ENCODE results near the gene HSPA4L.

- TF ChIP-seq CTCF (IDR thresholded peaks at IDR 0.05; ENCODE audit: low read depth, low read length) (no peak), EZH2phosphoT487 (IDR thresholded peaks at IDR 0.05; ENCODE audit: low read depth) (no peak)
Measured at GRCh38 chr4:127737295-127737694, 44.8 kb upstream of the HSPA4L start.

All from OCI-LY3 (cell line).